HG03565 (cell line): Measurements from ENCODE around the gene LDLRAD4.

Experiments used
- ATAC-seq: cut with Tn5 transposase; IDR thresholded peaks from one replicate; pipeline ENCODE4 v1.9.1; 2021; ENCODE audit warnings: mild to moderate bottlenecking, moderate library complexity; ENCODE audit not compliant: unreplicated experiment

LDLRAD4 gene

GRCh38 chr18:13522861-13523660 is 304.5 kb downstream of the LDLRAD4 start:
- no peak for ATAC-seq

GRCh38 chr18:13524054-13524453 is 305.5 kb downstream of the LDLRAD4 start:
- no peak for ATAC-seq

GRCh38 chr18:13524811-13525210 is 306.3 kb downstream of the LDLRAD4 start:
- ATAC-seq = no peak

- no peak for ATAC-seq
Observed at GRCh38 chr18:13525381-13526029, 306.9 kb downstream of the LDLRAD4 start.

- no peak for ATAC-seq
Observed at GRCh38 chr18:13526519-13526918, 308.0 kb downstream of the LDLRAD4 start.

- ATAC-seq = no peak
Observed at GRCh38 chr18:13527256-13527655, 308.7 kb downstream of the LDLRAD4 start.

GRCh38 chr18:13527730-13528129 is 309.2 kb downstream of the LDLRAD4 start:
- ATAC-seq = no peak

- no peak for ATAC-seq
Observed at GRCh38 chr18:13528739-13529392, 310.3 kb downstream of the LDLRAD4 start.

GRCh38 chr18:13530033-13530878 is 311.7 kb downstream of the LDLRAD4 start:
- ATAC-seq = no peak

GRCh38 chr18:13530879-13531387 is 312.4 kb downstream of the LDLRAD4 start:
- no peak for ATAC-seq

- no peak for ATAC-seq
Observed at GRCh38 chr18:13531681-13532325, 313.2 kb downstream of the LDLRAD4 start.

GRCh38 chr18:13532406-13533075 is 314.0 kb downstream of the LDLRAD4 start:
- no peak for ATAC-seq

- ATAC-seq = no peak
Observed at GRCh38 chr18:13534631-13535030, 316.1 kb downstream of the LDLRAD4 start.

- no peak for ATAC-seq
Observed at GRCh38 chr18:13536578-13536977, 318.0 kb downstream of the LDLRAD4 start.

GRCh38 chr18:13537022-13537780 is 318.6 kb downstream of the LDLRAD4 start:
- no peak for ATAC-seq

GRCh38 chr18:13538630-13539029 is 320.1 kb downstream of the LDLRAD4 start:
- ATAC-seq = no peak

- ATAC-seq = no peak
Observed at GRCh38 chr18:13539050-13539449, 320.5 kb downstream of the LDLRAD4 start.

- no peak for ATAC-seq
Observed at GRCh38 chr18:13539843-13540476, 321.4 kb downstream of the LDLRAD4 start.
